ENCODE results near the gene SLC39A6. TPM values are rescaled to one million over a fixed set of nuclear protein-coding genes. Genes with fewer than 3 reads are reported as not detected.

Gene SLC39A6
- total RNA-seq, 1 experiment from 2014 or later: 33.9 TPM

- H2BK20ac ChIP-seq (ENCODE audit: low read depth, low read length, poor library complexity, severe bottlenecking): no peak overlapping the region
- H3K4me2 ChIP-seq (ENCODE audit: insufficient read depth, insufficient read length, low read length): no peak overlapping the region
- no peak overlapping the region for H3K56ac ChIP-seq (ENCODE audit: insufficient read length, low read depth, low read length)
- H4K20me1 ChIP-seq (ENCODE audit: control insufficient read depth, insufficient read depth, insufficient read length): no peaks in the 10 kb centered on the region
- no peak overlapping the region for H3K27ac ChIP-seq (ENCODE audit: insufficient read length, low read depth, low read length)
- H4K8ac ChIP-seq (replicated peaks; ENCODE audit: insufficient read length, low read depth, low read length): no peak overlapping the region
- H3K27me3 Mint-ChIP-seq (ENCODE audit: low read depth): peaks cover 5% of the 10 kb centered on the region
- no peaks in the 10 kb centered on the region for H3K23me2 ChIP-seq (ENCODE audit: insufficient read length, low read depth, low read length, poor library complexity, severe bottlenecking)
- H3K4me3 Mint-ChIP-seq: no peak overlapping the region
- H4K91ac ChIP-seq (ENCODE audit: insufficient read length, low read depth, low read length): no peak overlapping the region
- no peaks in the 10 kb centered on the region for H3K4me1 Mint-ChIP-seq
- no peak overlapping the region for H2BK15ac ChIP-seq (ENCODE audit: low read depth, low read length)
- TF ChIP-seq, protein P1, sequence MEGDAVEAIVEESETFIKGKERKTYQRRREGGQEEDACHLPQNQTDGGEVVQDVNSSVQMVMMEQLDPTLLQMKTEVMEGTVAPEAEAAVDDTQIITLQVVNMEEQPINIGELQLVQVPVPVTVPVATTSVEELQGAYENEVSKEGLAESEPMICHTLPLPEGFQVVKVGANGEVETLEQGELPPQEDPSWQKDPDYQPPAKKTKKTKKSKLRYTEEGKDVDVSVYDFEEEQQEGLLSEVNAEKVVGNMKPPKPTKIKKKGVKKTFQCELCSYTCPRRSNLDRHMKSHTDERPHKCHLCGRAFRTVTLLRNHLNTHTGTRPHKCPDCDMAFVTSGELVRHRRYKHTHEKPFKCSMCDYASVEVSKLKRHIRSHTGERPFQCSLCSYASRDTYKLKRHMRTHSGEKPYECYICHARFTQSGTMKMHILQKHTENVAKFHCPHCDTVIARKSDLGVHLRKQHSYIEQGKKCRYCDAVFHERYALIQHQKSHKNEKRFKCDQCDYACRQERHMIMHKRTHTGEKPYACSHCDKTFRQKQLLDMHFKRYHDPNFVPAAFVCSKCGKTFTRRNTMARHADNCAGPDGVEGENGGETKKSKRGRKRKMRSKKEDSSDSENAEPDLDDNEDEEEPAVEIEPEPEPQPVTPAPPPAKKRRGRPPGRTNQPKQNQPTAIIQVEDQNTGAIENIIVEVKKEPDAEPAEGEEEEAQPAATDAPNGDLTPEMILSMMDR (conservative IDR thresholded peaks at IDR 0.05): no peak
- H2AK5ac ChIP-seq (ENCODE audit: insufficient read length, low read length): no peak overlapping the region
- H3K18ac ChIP-seq (ENCODE audit: insufficient read length, low read depth, low read length): no peak overlapping the region
- H3K14ac ChIP-seq (ENCODE audit: insufficient read depth, low read length): no peak overlapping the region
- no peaks in the 10 kb centered on the region for H3K27me3 ChIP-seq (ENCODE audit: insufficient read depth, low read length)
- no peak overlapping the region for H2AFZ ChIP-seq (ENCODE audit: low read length)
- H3K79me2 ChIP-seq (ENCODE audit: insufficient read depth, low read length): no peaks in the 10 kb centered on the region
- DNase-seq: no peak
- no peak overlapping the region for H3K4ac ChIP-seq (ENCODE audit: low read depth, low read length)
- H3T11ph ChIP-seq (ENCODE audit: low read length): no peak overlapping the region
- H2BK5ac ChIP-seq (ENCODE audit: insufficient read length, low read length): no peak overlapping the region
- H3K27ac Mint-ChIP-seq: no peak overlapping the region
- H3K79me1 ChIP-seq (ENCODE audit: insufficient read depth, low read depth, low read length, poor library complexity, severe bottlenecking): no peaks in the 10 kb centered on the region
- no peaks in the 10 kb centered on the region for H3K4me1 ChIP-seq (ENCODE audit: insufficient read depth, low read length)
- H2BK120ac ChIP-seq (ENCODE audit: low read depth, low read length, poor library complexity, severe bottlenecking): no peak overlapping the region
- H3K9me3 Mint-ChIP-seq: peaks cover 7 to 11% of the 10 kb centered on the region in 2 experiments; a peak in 2 of 5 replicates
- H4K5ac ChIP-seq (ENCODE audit: insufficient read length, low read depth, low read length): no peak overlapping the region
- no peak overlapping the region for H3K9ac ChIP-seq (ENCODE audit: extremely low read depth, insufficient read length, low read length)
- peaks cover 0 to 8% (median 2%) of the 10 kb centered on the region in 3 experiments; a peak in 2 of 7 replicates for H3K36me3 Mint-ChIP-seq (ENCODE audit: insufficient read depth in 1 of 3, low read depth in 3 of 3)
- H2BK12ac ChIP-seq (ENCODE audit: insufficient read length, low read depth, low read length): no peak overlapping the region
- no peak overlapping the region for H3K23ac ChIP-seq (ENCODE audit: insufficient read length, low read depth, low read length)
- WGBS (ENCODE audit: extremely low coverage, insufficient read length, low lambda C conversion rate): no CpG with 5 or more reads among the region's 4 CpGs
- H3K9me3 ChIP-seq (ENCODE audit: control insufficient read depth, low read depth, low read length): no peaks in the 10 kb centered on the region
Measured at GRCh38 chr18:36085195-36085594, 43.9 kb downstream of the SLC39A6 start.

Measured in H9 (cell line).